GM13977 (cell line): ENCODE results near the gene ATP6V0B.
A peak's percentile ranks its signal among the peaks of the same experiment; 100 is the strongest.

ENCODE experiments used
- DNase-seq: peaks from one replicate; pipeline ENCODE4 v3.0.0; 2012; ENCODE audit warnings: low spot score
- CTCF ChIP-seq: IDR thresholded peaks from 2 replicates; pipeline ENCODE4 v1.5.1; 2012; ENCODE audit warnings: mild to moderate bottlenecking, control low read depth; ENCODE audit not compliant: insufficient read depth; ENCODE audit errors: extremely low read depth, missing control alignments
- in situ Hi-C: fragments of 300-500 bp; cut with MboI; formaldehyde crosslinking; loops from one replicate; pipeline ENCODE4 v1.12.0; 2022; ENCODE audit warnings: low sequenced_read_pairs, low pct_unique_long_range_greater_than_20kb, mixed read lengths, inconsistent platforms; ENCODE audit not compliant: unreplicated experiment

The ATP6V0B gene

GRCh38 chr1:43971336-43971980 is 3.3 kb upstream of the ATP6V0B start:
- DNase-seq = no peak
- in situ Hi-C loops = no loop called here
- no peak for TF ChIP-seq CTCF

GRCh38 chr1:43973981-43974442 is 748 bp upstream of the ATP6V0B start:
- no peak for TF ChIP-seq CTCF
- in situ Hi-C loops = no loop called here
- DNase-seq = no peak

GRCh38 chr1:43975249-43975961 is 645 bp downstream of the ATP6V0B start:
- DNase-seq = peak; percentile 68
- in situ Hi-C loops = no loop called here
- TF ChIP-seq CTCF = no peak

- TF ChIP-seq CTCF = no peak
- in situ Hi-C loops = no loop called here
- no peak for DNase-seq
Measured at GRCh38 chr1:43976045-43976444, 1.3 kb downstream of the ATP6V0B start.

- in situ Hi-C loops = no loop called here
- TF ChIP-seq CTCF = no peak
Measured at GRCh38 chr1:43976890-43977289, 2.1 kb downstream of the ATP6V0B start.

GRCh38 chr1:43977376-43978263 is 2.9 kb downstream of the ATP6V0B start:
- in situ Hi-C loops = no loop called here
- DNase-seq = no peak
- no peak for TF ChIP-seq CTCF

More at GRCh38 chr1:43976890-43977289, 2.1 kb downstream of the ATP6V0B start:
- no peak for DNase-seq
